Endothelial cell of umbilical vein (primary cell): ENCODE data around the gene GEMIN4. TPM values are rescaled to one million over a fixed set of nuclear protein-coding genes. Genes with fewer than 3 reads are reported as not detected.

ENCODE experiments used
- BruUV-seq: library from RNA; stranded (reverse); fragments of 400-500 nt; replicated peaks from 2 replicates; lab custom pipeline; 2021; lab: Mats Ljungman, UMichigan
- CTCF ChIA-PET: fragments of 300-600, 350-600 bp; sonication (Branson Sonifier 250); formaldehyde crosslinking; loops from one replicate; lab custom pipeline; 2021; ENCODE audit warnings: antibody characterized with exemption, inconsistent platforms; lab: Charles Lee
- POLR2A ChIA-PET: fragments of 300-600, 350-600 bp; sonication (Branson Sonifier 250); formaldehyde crosslinking; loops from one replicate; lab custom pipeline; 2021; ENCODE audit warnings: antibody characterized with exemption, inconsistent platforms; lab: Charles Lee
- DNase-seq: peaks from one replicate; pipeline ENCODE4 v3.0.0-alpha.2; 2011; ENCODE audit warnings: low read depth, low spot score
- FAIRE-seq: peaks from 2 replicates; lab custom pipeline; 2011; peaks lifted over from hg19 to GRCh38; lab: Jason Lieb, UNC
- H2AFZ ChIP-seq: 2 replicates; pipeline ENCODE4 v1.6.0; 2012; ENCODE audit warnings: low read depth, low read length, control low read depth, inconsistent platforms
- H3K27ac ChIP-seq: 2 replicates; pipeline ENCODE4 v1.5.1; 2011; ENCODE audit warnings: low read depth, mild to moderate bottlenecking, control low read depth, low read length, moderate library complexity; ENCODE audit not compliant: insufficient read depth
- H3K27me3 ChIP-seq, 2 experiments: 2 replicates each; pipeline versions ENCODE4 v1.6.0 to v1.6.1; 2011; ENCODE audit warnings: low read length in 2 of 2, mixed read lengths in 1 of 2; ENCODE audit not compliant: control insufficient read depth in 2 of 2, insufficient read depth in 2 of 2
- H3K36me3 ChIP-seq, 2 experiments: 2 replicates in 1 of 2; 3 replicates in 1 of 2; pipeline ENCODE4 v1.5.1; 2011; ENCODE audit warnings: low read length in 2 of 2, mild to moderate bottlenecking in 1 of 2, moderate library complexity in 1 of 2; ENCODE audit not compliant: control insufficient read depth in 2 of 2, insufficient read depth in 2 of 2; ENCODE audit errors: extremely low read depth in 1 of 2
- H3K4me1 ChIP-seq: 3 replicates; pipeline ENCODE4 v1.5.1; 2011; ENCODE audit warnings: mild to moderate bottlenecking, low read length; ENCODE audit not compliant: control insufficient read depth, insufficient read depth; ENCODE audit errors: extremely low read depth
- H3K4me2 ChIP-seq: 2 replicates; pipeline ENCODE4 v1.6.1; 2011; ENCODE audit warnings: low read length, control low read depth, mixed read lengths; ENCODE audit not compliant: insufficient read depth
- H3K4me3 ChIP-seq, 3 experiments: fragments of 200-600 bp in 1 of 3; sonication (generic), shearing (Covaris generic) in 1 of 3; replicated peaks in 1 of 3; 2 replicates each; pipeline ENCODE4 v1.5.1; 2011 to 2016; ENCODE audit warnings: control low read depth in 3 of 3, low read length in 3 of 3, mild to moderate bottlenecking in 2 of 3, inconsistent platforms in 1 of 3, low read depth in 1 of 3, moderate library complexity in 1 of 3; ENCODE audit not compliant: insufficient read depth in 1 of 3
- H3K79me2 ChIP-seq: 2 replicates; pipeline ENCODE4 v1.6.0; 2012; ENCODE audit warnings: low read length, inconsistent platforms; ENCODE audit not compliant: control insufficient read depth, insufficient read depth
- H3K9ac ChIP-seq: replicated peaks from 2 replicates; pipeline ENCODE3; 2011; ENCODE audit warnings: low read length, control low read depth; ENCODE audit not compliant: insufficient read depth; ENCODE audit errors: extremely low read depth
- H3K9me1 ChIP-seq: replicated peaks from 3 replicates; pipeline ENCODE4 v1.6.0; 2011; ENCODE audit warnings: mild to moderate bottlenecking, low read length; ENCODE audit not compliant: control insufficient read depth, insufficient read depth; ENCODE audit errors: extremely low read depth
- H3K9me3 ChIP-seq: replicated peaks from 2 replicates; pipeline ENCODE4 v1.5.1; 2012; ENCODE audit warnings: low read length, inconsistent platforms; ENCODE audit not compliant: control insufficient read depth, insufficient read depth
- H4K20me1 ChIP-seq: replicated peaks from 2 replicates; pipeline ENCODE3; 2011; ENCODE audit warnings: mild to moderate bottlenecking, low read length; ENCODE audit not compliant: control insufficient read depth, insufficient read depth; ENCODE audit errors: extremely low read depth
- CTCF ChIP-seq, 2 donors: IDR thresholded peaks; 1 replicate in 1 of 2; 2 replicates in 1 of 2; pipeline ENCODE4 v1.5.1; 2011; ENCODE audit warnings: low read length in 2 of 2, mild to moderate bottlenecking in 2 of 2, moderate library complexity in 2 of 2, control low read depth in 1 of 2, inconsistent platforms in 1 of 2, low read depth in 1 of 2; ENCODE audit not compliant: insufficient read depth in 1 of 2; ENCODE audit errors: extremely low read depth in 1 of 2
- EZH2 ChIP-seq: IDR thresholded peaks from 2 replicates; pipeline ENCODE4 v1.6.1; 2012; ENCODE audit warnings: borderline replicate concordance, low read depth, mild to moderate bottlenecking, moderate library complexity, low read length, inconsistent platforms; ENCODE audit not compliant: severe bottlenecking
- GATA2 ChIP-seq: IDR thresholded peaks from 2 replicates; pipeline ENCODE4 v1.7.0; 2011; ENCODE audit warnings: low read depth, mild to moderate bottlenecking, moderate library complexity, mixed read lengths, low read length; ENCODE audit not compliant: insufficient read length, insufficient read depth
- MYC ChIP-seq: IDR thresholded peaks from one replicate; pipeline ENCODE4 v1.6.1; 2011; ENCODE audit warnings: mild to moderate bottlenecking, low read depth, low read length
- POLR2A ChIP-seq: IDR thresholded peaks from 2 replicates; pipeline ENCODE4 v1.6.1; 2012; ENCODE audit warnings: low read depth, mild to moderate bottlenecking, control low read depth, low read length
- POLR2AphosphoS5 ChIP-seq: IDR thresholded peaks from 2 replicates; pipeline ENCODE4 v1.6.1; 2012; ENCODE audit warnings: low read depth, mild to moderate bottlenecking, control low read depth, low read length, moderate library complexity; ENCODE audit not compliant: insufficient read depth
- dilution Hi-C: fragments of 300-500 bp; cut with MboI; formaldehyde crosslinking; loops from one replicate; pipeline ENCODE4 v1.15.0; 2019; ENCODE audit warnings: low sequenced_read_pairs; ENCODE audit not compliant: extremely low pct_ligation_motif_present
- intact Hi-C: fragments of 100-400 bp; cut with micrococcal nuclease; formaldehyde crosslinking; loops from one replicate; pipeline ENCODE4 v1.10.0; 2022
- polyA plus RNA-seq, 4 experiments: library from polyadenylated mRNA; depleted of rRNA in 3 of 4; stranded (reverse) in 3 of 4; unstranded in 1 of 4; fragments of >200 nt; gene quantifications; 2 replicates each; pipeline versions ENCODE4 v1.2.1 to v1.2.3, GENCODE V29; 2011 to 2012; ENCODE audit warnings: missing spikeins in 1 of 4
- total RNA-seq: library from RNA; stranded (reverse); gene quantifications from 2 replicates; pipeline ENCODE4 v1.2.3, GENCODE V29; 2021

The GEMIN4 gene
- total and polyA plus RNA-seq, 2 donors (not counting 3 experiments of a cell fraction or from before 2014, with no cell fraction given) = 23.5 to 29.9 TPM

- no peak overlapping the region for H3K27ac ChIP-seq
- DNase-seq (no peak), FAIRE-seq (no peak)
- no peak overlapping the region for H3K4me2 ChIP-seq
- peaks cover 2% of the 10 kb centered on the region for H3K4me1 ChIP-seq
- no TSS peak for BruUV-seq
- no peaks in the 10 kb centered on the region for H4K20me1 ChIP-seq
- no peaks in the 10 kb centered on the region for H3K79me2 ChIP-seq
- H3K27me3 ChIP-seq = no peaks in the 10 kb centered on the region
- TF ChIP-seq EZH2 (no peak), POLR2A (no peak), GATA2 (no peak), MYC (no peak), CTCF (IDR thresholded peaks at IDR 0.05; ENCODE audit: extremely low read depth in 1 of 2, insufficient read depth in 1 of 2, low read depth in 1 of 2, low read length in 2 of 2) (no peak), POLR2AphosphoS5 (no peak)
- CTCF ChIA-PET = no interaction called here
- dilution Hi-C loops (no loop called here), intact Hi-C loops (no loop called here)
- no peaks in the 10 kb centered on the region for H3K36me3 ChIP-seq
- H3K9me1 ChIP-seq = no peaks in the 10 kb centered on the region
- no peaks in the 10 kb centered on the region for H3K9me3 ChIP-seq
- H3K4me3 ChIP-seq = no peak overlapping the region
- no peak overlapping the region for H2AFZ ChIP-seq
- POLR2A ChIA-PET = no interaction called here
- H3K9ac ChIP-seq = no peak overlapping the region
These were observed 25.7 kb downstream of the GEMIN4 start for GRCh38 chr17:726271-726919.
